Activated gamma-delta T cell treated with Interleukin-2 at 50 U/mL for 16 hours (primary cell): ENCODE data around the gene SNAP47.

Source experiments
- DNase-seq: peaks from one replicate; pipeline ENCODE4 v3.0.0-alpha.2; 2020

SNAP47 gene

GRCh38 chr1:227787513-227788270 is 52.5 kb downstream of the SNAP47 start:
- DNase-seq: peak; percentile 95

DNA sequence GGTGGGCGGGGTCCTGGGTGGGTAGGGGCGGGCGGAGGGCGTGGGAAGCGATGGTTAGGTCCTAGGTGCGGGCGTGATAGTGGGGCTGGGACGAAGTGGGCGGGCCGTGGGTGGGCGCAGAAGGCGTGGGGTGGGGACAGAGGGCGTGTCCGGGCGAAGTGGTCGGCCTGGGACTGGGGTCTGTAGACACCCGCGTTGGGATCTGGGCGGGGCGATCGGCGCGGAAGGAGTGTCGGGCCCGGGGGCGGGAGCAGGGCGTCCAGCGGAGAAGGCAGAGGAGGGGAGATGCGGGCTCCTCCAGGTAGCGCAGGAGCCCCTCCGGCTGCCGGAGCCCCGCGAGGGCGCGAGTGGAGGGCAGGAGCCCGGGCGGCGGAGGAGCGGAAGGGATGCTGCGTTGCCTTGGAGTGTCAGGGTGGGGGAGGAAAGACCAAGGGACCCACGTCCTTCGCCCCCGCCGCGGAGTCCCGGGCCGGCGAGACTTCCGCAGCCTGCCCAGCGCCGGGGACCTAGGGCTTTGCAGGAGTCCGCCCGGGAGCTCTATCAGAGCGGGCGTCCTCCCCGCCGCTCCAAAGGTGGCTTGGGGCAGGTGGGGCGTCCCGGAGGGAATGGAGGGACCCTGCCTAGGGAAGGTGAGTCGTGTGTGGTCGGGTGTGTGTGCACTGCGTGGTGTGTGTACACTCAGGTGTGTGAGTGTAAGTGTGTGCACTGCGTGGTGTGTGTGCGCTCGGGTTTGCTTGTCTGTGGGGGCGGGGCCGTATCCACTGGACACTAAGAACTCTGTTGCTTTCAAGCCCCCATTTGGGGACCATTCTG is 53.2 kb downstream of the SNAP47 start:
- DNase-seq: no peak

- no peak for DNase-seq
Observed at GRCh38 chr1:227789084-227790033, 54.1 kb downstream of the SNAP47 start.

DNA sequence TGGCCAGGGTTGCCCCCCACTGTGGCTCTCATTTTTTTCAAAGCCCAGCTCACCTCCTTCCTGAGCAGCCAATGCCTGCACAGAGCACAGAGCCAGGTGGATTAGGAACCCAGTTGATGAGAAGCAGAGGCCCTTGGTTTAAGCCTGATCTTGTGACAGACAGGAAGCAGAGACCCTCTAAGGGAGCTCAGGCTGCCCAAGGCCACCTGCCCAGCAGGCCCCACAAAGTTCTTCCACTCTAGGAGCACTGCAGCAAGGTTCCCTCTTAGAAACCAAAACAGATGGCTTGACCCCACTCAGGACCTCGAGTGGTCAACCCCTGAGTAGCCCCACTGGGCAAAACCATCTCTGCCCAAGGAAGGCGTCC is 54.8 kb downstream of the SNAP47 start:
- DNase-seq: no peak

GRCh38 chr1:227790868-227791267 is 55.6 kb downstream of the SNAP47 start:
- no peak for DNase-seq

- DNase-seq: no peak
Observed at GRCh38 chr1:227791425-227792143, 56.3 kb downstream of the SNAP47 start.

GRCh38 chr1:227792216-227793078 is 57.2 kb downstream of the SNAP47 start:
- no peak for DNase-seq

GRCh38 chr1:227793079-227793947 is 58.1 kb downstream of the SNAP47 start:
- no peak for DNase-seq

DNA sequence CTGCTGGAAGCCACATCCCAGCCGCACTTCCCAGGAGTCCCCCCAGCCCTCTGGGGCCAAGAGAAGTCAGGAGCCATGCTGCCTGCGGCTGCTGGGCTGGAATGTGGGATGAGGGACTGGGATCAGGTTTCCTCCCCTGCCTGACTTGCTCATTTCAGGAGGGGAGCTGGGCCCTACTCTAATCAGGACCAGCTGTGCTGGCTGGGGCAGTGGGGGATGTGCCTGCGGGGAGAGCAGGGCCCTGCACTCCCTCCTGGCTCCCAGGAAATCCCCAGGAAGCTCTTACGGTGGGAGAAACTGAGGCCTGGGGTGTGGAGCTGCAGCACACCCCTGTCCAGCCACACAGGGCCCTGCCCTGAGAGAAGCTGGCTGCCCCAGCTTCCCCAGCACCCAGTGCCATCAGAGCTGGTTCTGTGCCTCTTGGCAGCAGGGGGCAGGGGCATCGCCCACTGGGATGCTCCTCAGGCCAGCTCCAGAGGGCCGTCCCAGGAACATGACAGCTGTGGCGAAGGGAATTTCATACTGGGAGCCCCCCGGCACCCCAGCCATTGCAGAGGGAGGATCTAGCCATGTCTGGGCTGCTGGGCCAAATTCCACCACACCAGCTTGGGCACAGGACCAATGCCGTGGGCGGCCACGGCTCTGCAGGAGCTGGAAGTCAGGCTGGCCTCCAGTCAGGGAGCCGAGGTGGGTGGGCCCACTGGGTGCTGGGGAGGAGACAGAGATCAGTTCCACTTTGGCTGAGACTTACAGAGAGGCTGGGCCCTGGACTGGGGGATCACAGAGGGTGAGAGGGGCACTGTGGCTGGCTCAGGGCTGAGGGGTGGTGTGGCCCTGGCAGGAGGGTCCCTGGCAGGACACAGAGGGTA is 58.9 kb downstream of the SNAP47 start:
- DNase-seq: no peak

DNA sequence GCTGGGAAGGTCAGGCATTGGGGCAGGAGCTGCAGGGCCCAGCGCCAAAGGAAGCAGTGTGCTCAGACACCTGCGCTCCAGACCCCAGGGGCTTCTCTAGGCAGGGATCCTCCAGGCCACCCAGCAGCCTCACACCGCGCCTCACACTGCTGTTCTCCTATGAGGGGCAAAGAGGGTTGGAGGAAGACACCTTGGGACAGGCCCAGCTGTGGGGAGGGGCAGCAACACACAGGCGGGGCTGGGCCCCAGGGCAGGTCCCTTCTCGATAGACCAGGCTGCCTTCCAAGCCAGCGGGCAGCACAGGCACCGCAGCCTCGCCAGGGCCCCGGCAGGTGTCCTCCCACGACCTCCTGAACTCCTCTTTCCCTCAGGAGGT is 59.6 kb downstream of the SNAP47 start:
- DNase-seq: no peak

DNA sequence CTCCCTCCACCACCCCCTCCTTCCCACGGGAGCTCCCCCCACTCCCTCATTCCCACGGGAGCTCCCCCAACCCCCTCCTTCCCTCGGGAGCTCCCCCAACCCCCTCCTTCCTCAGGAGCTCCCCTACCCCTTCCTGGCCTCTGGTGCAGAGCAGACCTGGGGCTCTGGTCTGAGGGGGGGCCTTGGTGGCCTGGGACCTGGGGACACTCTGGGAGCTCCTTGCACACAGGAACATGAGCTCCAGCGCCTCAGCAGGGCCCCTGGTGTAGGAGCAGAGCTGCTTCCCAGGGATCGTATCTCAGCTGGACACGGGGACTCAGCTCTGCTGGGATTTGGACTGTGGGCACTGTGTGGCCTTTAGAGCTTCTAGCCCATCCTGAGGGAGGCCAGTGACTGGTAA is 60.5 kb downstream of the SNAP47 start:
- no peak for DNase-seq

GRCh38 chr1:227796359-227796915 is 61.2 kb downstream of the SNAP47 start:
- DNase-seq: no peak

DNA sequence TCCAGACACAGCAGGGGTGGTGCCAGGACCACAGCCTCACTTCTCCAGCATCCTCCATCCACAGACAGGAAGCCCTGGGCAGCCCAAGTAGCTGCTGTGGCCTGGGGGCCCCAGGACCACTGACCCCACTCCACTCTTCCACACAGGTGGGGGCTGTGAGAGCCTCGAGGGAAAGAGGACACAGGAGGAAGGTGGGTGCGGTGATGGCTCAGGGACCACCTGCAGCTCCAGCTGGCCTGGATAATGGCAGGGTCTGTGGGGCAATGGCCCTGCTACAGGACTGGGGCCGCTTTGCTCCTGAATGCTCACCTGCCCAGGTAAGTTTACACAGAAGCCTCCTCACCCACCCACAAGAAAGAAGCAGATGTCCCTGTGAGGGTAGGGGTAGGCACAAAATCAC is 61.9 kb downstream of the SNAP47 start:
- DNase-seq: no peak

GRCh38 chr1:227797625-227798024 is 62.4 kb downstream of the SNAP47 start:
- no peak for DNase-seq

- DNase-seq: no peak
Observed at GRCh38 chr1:227798078-227798802, 63.0 kb downstream of the SNAP47 start.

GRCh38 chr1:227799756-227800155 is 64.5 kb downstream of the SNAP47 start:
- DNase-seq: no peak

GRCh38 chr1:227803933-227804332 is 68.7 kb downstream of the SNAP47 start:
- DNase-seq: no peak

- no peak for DNase-seq
Observed at GRCh38 chr1:227805606-227806197, 70.5 kb downstream of the SNAP47 start.
